Measurements from ENCODE around the gene LYRM4.

The LYRM4 gene

DNA sequence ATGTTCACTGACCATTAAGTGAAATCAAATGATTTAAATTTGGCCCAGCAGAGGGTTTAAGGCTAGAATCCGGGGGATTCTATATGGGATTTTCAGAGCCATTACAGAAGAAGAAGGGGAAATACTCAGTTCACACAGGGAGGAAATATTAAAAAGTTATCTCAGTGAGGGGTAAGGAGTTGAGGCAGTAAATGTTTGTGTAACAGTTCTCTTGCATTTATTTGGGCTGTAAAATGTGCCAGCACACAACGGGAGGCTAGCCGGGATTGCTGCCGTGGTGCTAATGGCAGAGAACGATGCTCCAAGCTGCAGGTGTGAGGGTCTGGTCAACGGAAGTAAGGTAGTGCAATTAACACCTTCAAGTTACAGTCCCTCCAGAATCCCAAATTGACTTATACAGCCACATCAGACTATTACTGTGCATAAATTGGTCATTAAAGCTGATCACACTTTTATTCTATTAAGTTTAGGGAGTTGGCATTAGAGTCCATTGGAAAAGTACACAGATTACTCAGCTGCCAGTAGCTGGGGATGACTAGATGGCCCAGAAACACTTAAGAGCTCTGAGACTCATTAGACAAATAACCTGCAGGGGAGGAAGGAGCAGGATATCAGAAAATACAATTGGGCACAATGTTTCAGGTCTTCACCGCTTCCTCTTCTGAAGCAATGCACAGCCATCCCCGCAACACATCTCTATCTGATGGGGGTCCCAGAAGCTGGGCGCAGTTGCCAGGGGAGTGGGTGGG is 144.3 kb downstream of the LYRM4 start:
- no peak for DNase-seq

GRCh38 chr6:5115168-5115567 is 145.6 kb downstream of the LYRM4 start:
- DNase-seq = no peak

- no peak for DNase-seq
Measured at GRCh38 chr6:5113096-5113495, 147.7 kb downstream of the LYRM4 start.

DNA sequence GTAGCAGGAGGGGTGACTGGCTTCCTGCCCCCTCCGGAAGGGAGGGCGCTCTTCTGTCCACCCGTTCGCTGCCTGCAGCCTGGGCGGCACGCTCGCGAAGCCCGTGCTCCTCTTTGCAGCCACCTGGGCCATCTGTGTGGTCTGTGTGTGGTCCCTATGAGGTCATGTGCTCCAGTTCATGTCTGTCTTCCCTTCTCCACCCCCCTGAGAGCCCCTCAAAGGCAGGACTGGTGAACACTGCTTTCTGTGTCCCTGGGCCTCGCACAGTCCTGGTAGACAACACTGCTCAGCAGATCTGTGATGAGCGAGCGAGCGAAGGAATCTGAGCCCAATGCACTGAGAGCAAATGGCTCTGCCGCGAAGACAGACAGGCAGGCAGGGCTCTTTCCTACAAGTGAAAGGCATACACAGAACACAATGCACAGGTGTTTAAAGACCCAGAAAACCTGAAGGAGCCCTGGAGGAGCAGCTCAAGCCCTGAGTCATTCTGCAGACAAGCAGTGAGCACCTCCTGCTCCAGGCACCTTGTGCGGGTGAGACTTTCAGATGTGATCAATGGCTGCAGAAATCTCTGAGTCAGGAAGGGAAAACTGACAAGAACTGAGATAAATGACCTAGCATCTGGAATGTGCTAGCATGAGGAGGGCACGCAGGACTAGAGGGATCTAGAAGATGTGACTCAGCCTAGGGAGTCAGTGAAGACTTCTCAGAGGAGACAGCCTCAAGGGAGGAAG is 148.5 kb downstream of the LYRM4 start:
- no peak for DNase-seq

DNA sequence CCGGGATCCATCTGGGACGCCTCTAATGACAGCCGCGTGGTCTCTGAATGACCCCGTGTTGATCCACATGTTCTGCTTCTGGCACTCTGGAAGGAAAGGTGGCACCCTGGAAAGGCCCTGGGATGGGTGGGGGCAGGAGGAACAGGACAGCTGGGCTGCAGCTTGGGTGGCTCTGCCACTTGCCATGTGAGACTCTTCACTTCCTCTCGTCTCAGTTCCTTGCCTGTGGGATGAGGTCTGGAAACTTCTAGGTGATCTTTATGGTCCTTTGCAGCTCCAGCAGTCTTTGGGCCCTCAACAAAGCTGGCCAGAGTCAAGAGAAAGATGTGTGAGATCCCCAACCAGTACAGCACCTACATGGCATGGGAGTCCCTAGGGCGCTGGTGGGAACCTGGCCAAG is 149.1 kb downstream of the LYRM4 start:
- no peak for DNase-seq

- no peak for DNase-seq
Measured at GRCh38 chr6:5110246-5110645, 150.5 kb downstream of the LYRM4 start.

GRCh38 chr6:5109436-5109835 is 151.3 kb downstream of the LYRM4 start:
- no peak for DNase-seq

DNA sequence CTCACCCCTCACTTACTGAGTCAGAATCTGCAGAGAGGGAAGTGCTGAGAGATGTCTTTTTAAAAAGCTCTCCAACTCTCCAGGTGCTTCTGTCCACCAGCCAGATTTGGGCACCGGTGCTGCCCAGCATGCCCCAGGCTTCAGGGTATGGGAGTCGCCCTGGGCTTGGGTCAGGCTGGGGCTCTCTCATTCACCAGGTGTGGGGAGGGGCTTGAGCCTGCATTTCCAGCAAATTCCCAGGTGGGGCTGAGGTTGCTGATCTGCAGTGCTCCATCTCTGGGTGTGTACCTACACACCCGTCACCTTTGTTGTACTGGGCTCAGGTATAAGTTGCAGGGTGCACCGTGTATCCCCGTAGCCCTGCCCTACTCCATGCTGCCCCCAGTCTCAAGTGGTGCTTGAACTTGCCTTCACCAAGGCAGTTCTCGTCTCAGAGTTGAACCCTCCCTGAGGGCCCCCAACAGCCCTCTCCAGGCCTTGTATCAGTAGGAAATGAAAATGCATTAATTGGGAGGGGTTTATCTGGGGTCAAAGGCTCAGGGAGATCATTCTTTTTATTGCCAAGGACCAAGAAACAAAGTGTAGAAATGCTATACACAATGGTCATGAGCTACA is 152.1 kb downstream of the LYRM4 start:
- DNase-seq = no peak

DNA sequence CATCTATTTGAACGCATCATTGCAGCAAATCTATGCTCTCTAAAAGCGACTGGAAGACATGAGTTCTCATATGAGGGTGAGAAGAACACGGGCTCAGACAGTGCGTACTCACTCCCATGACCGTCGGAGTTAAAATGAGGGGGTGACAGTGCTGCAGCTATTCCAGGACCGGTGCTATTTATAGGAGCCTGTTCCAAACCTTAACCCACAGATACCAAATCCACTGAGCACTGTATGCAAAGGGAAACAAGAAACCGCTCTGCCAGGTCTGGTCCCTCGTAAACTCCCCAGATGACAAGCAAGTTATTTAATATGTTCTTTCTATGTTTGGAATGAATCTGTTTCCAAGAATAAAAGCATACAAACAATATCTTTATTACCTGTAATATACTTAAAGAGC is 152.7 kb downstream of the LYRM4 start:
- DNase-seq = no peak

DNA sequence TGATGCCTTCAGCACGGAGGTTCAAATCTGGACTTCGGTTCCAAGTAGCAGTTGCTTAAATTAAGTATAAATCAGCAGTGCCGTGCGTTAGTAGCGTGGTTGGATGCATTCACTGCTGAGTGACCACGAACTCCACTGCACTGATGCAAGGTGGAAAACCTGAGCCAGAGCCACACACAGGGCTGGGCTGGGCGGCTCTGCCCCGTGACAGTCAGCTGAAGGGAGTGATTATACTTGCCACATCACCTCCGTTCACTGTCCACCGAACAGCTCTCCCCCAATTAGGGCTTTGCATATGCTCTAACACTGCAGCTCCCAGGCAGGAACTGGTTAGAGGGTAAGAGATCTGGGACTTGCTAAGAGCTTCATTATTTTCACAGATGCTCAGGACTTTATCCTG is 153.4 kb downstream of the LYRM4 start:
- DNase-seq = no peak

GRCh38 chr6:5105146-5105545 is 155.6 kb downstream of the LYRM4 start:
- DNase-seq = no peak

DNA sequence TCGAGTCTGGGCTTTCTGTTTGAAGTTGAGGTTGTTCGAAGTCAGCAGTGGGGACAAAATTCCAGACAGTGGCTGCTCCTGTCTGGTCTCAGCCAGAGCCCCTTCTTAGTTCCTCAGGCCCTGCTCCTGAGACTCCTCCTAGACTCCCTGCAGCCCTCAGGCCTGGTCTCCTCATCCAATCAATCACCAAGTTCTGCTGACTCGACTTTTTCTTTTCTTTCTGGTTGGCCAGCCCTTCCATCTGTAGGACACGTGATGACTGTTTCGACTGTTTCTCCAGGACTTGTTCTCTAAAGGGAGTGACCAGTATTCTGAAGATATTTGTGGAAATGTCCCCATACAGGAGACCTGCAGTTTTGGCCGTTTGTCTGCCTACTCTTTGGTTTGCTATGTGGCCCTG is 156.1 kb downstream of the LYRM4 start:
- no peak for DNase-seq

GRCh38 chr6:5103250-5103649 is 157.5 kb downstream of the LYRM4 start:
- DNase-seq = no peak

DNA sequence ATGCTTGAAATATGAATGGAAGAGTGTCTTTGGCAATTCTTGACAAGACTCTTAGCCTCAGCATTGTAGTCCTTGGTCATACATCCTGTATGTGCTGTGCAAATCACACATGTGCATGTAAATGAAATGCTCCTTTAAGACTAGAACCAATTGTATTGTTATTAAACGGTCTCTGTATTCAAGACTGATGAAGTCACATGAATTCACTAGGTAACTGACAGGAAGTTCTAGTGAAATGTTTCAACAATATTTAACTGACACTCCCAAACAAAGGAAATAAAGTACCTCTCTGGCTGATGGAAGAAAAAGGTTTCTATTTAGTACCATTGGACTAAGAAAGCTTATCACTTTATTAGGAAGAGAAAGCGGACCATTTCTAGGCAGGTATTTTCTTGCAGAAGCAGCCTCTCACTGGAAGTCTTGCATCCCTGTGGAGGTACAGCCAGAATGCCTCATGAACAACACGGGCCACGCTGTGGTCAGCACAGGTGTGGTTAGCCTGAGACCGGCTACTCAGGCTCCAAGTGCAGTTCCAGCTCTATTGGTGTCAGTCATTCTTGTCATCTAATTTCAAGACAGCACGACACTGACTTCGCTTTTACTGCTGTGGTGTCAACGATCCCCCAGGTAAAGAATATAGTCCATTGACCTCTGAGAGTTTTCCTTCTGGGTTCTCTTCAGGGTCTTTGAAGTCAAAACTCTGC is 158.3 kb downstream of the LYRM4 start:
- DNase-seq = no peak

DNA sequence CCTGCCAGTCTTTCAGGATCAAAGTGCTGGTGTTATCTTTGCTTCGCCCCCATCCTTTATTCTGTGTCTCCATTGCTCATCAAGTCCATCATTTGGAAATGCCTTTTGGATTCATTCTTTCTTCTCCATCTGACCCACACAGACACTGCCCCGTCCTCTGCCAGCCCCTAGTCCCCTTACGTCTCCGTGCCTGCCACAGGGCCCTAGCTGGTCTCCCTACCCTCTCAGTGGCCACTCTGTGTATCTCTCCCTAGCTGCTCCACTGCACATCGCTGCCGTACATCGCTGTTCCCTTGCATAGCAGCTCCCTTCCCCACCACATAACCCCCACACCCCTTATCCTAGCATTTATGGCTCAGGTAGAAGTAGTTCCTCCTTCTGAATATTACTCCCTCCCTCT is 159.9 kb downstream of the LYRM4 start:
- DNase-seq = no peak

- no peak for DNase-seq
Measured at GRCh38 chr6:5099537-5099936, 161.2 kb downstream of the LYRM4 start.

- no peak for DNase-seq
Measured at GRCh38 chr6:5098501-5099270, 162.1 kb downstream of the LYRM4 start.

- no peak for DNase-seq
Measured at GRCh38 chr6:5096482-5096881, 164.3 kb downstream of the LYRM4 start.

- no peak for DNase-seq
Measured at GRCh38 chr6:5095236-5095635, 165.5 kb downstream of the LYRM4 start.

DNA sequence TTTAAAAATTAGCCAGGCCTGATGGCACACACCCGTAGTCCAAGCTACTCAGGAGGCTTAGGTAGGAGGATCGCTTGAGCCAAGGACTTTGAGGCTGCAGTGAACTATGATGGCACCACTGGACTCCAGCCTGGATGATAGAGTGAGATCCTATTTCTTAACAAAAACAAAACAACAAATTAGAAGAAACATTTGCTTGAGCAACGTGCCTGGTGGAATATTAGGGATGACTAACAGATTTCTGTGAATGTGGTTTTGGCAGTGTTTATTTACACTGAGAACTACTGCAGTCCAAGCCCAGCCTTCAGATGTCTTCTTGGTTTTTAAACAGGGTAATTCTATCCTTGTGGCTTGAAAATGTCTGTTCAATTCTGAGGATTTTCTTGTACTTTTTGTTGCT is 166.4 kb downstream of the LYRM4 start:
- no peak for DNase-seq

DNA sequence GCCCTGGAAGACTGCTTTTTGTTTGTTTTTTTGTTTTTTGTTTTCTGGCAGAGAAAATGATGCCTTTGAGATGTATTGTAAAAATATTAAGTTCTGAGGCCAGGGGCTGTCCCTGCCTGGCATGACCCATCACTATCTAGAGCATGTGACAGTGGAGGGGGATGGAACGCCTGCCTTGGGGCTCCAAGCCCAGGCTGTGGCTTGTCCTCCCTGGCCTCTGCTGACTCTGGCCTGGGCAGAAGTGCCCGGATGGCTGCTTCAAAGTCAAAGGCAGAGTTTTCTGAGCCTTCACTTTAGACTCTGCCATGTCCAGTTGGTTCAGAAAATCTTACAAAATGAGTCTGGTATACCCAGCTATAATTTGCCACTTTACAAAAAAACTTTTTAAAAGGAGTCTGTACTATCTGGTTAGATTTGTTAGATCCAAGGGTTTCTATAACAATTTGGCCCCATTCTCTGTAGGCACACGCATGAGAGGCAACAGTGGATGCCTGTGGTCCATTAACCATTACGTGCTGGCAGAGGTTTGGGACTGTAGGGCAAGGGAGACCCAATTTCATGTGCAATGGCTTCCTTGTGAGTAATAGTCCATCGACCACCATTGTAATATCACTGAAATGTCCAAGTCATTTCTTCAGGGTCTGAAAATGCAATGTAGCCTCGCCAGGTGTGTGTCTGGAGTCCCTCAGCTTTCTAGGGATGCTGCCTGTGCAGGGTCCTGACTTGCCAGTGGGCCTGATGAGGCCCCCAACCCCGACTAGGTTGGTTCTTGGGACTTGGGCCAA is 167.3 kb downstream of the LYRM4 start:
- DNase-seq = no peak
